ENCODE results near the gene CREB3L2. TPM values are rescaled to one million over a fixed set of nuclear protein-coding genes. Genes with fewer than 3 reads are reported as not detected.
"Not testable (repeated sequence)": the region's sequence is repeated elsewhere in the genome, so short reads cannot be mapped to it uniquely, and the experiment has no call there.

Gene CREB3L2
- polyA plus RNA-seq, 3 donors: 45.9 to 50.9 (median 46.1) TPM

- DNase-seq (ENCODE audit: low read depth in 3 of 3, low spot score in 2 of 3): no peak
Measured at GRCh38 chr7:137974766-137975165, 27.1 kb downstream of the CREB3L2 start.

GRCh38 chr7:137970253-137970975 is 31.5 kb downstream of the CREB3L2 start:
- DNase-seq (ENCODE audit: low read depth in 3 of 3, low spot score in 2 of 3): no peak

- no peak for DNase-seq (ENCODE audit: low read depth in 3 of 3, low spot score in 2 of 3)
Measured at GRCh38 chr7:137969828-137970227, 32.1 kb downstream of the CREB3L2 start.

GRCh38 chr7:137968890-137969289 is 33.0 kb downstream of the CREB3L2 start:
- no peak for DNase-seq (ENCODE audit: low read depth in 3 of 3, low spot score in 2 of 3)

GRCh38 chr7:137968339-137968738 is 33.5 kb downstream of the CREB3L2 start:
- not testable (repeated sequence) for DNase-seq (ENCODE audit: low read depth in 3 of 3, low spot score in 2 of 3)

GRCh38 chr7:137967143-137968018 is 34.5 kb downstream of the CREB3L2 start:
- DNase-seq (ENCODE audit: low read depth in 3 of 3, low spot score in 2 of 3): no peak

GRCh38 chr7:137966641-137967142 is 35.2 kb downstream of the CREB3L2 start:
- DNase-seq (ENCODE audit: low read depth in 3 of 3, low spot score in 2 of 3): no peak

GRCh38 chr7:137965942-137966640 is 35.8 kb downstream of the CREB3L2 start:
- no peak for DNase-seq (ENCODE audit: low read depth in 3 of 3, low spot score in 2 of 3)

- no peak for DNase-seq (ENCODE audit: low read depth in 3 of 3, low spot score in 2 of 3)
Measured at GRCh38 chr7:137964824-137965545, 36.9 kb downstream of the CREB3L2 start.

GRCh38 chr7:137962875-137963507 is 38.9 kb downstream of the CREB3L2 start:
- no peak for DNase-seq (ENCODE audit: low read depth in 3 of 3, low spot score in 2 of 3)

- no peak for DNase-seq (ENCODE audit: low read depth in 3 of 3, low spot score in 2 of 3)
Measured at GRCh38 chr7:137962491-137962874, 39.4 kb downstream of the CREB3L2 start.

- DNase-seq (ENCODE audit: low read depth in 3 of 3, low spot score in 2 of 3): no peak
Measured at GRCh38 chr7:137961200-137962177, 40.4 kb downstream of the CREB3L2 start.

GRCh38 chr7:137960020-137960419 is 41.9 kb downstream of the CREB3L2 start:
- DNase-seq (ENCODE audit: low read depth in 3 of 3, low spot score in 2 of 3): no peak

- no peak for DNase-seq (ENCODE audit: low read depth in 3 of 3, low spot score in 2 of 3)
Measured at GRCh38 chr7:137958470-137959431, 43.1 kb downstream of the CREB3L2 start.

- no peak for DNase-seq (ENCODE audit: low read depth in 3 of 3, low spot score in 2 of 3)
Measured at GRCh38 chr7:137957887-137958286, 44.0 kb downstream of the CREB3L2 start.

GRCh38 chr7:137956591-137956990 is 45.3 kb downstream of the CREB3L2 start:
- DNase-seq (ENCODE audit: low read depth in 3 of 3, low spot score in 2 of 3): no peak

GRCh38 chr7:137956183-137956582 is 45.7 kb downstream of the CREB3L2 start:
- DNase-seq (ENCODE audit: low read depth in 3 of 3, low spot score in 2 of 3): no peak

GRCh38 chr7:137954614-137955013 is 47.3 kb downstream of the CREB3L2 start:
- DNase-seq (ENCODE audit: low read depth in 3 of 3, low spot score in 2 of 3): no peak

Measured in right renal cortex interstitium (tissue), 3 donors.